ENCODE data around the gene ADCY9.
A peak's percentile ranks its signal among the peaks of the same experiment; 100 is the strongest.

The ADCY9 gene

GRCh38 chr16:3957344-3957980 lies 158.8 kb downstream of the ADCY9 start:
- no peak for DNase-seq (ENCODE audit: low read depth in 1 of 2, low spot score in 1 of 2)
- TF ChIP-seq GABPA (IDR thresholded peaks at IDR 0.05; ENCODE audit: low read depth) = no peak
- TF ChIP-seq, protein P1, sequence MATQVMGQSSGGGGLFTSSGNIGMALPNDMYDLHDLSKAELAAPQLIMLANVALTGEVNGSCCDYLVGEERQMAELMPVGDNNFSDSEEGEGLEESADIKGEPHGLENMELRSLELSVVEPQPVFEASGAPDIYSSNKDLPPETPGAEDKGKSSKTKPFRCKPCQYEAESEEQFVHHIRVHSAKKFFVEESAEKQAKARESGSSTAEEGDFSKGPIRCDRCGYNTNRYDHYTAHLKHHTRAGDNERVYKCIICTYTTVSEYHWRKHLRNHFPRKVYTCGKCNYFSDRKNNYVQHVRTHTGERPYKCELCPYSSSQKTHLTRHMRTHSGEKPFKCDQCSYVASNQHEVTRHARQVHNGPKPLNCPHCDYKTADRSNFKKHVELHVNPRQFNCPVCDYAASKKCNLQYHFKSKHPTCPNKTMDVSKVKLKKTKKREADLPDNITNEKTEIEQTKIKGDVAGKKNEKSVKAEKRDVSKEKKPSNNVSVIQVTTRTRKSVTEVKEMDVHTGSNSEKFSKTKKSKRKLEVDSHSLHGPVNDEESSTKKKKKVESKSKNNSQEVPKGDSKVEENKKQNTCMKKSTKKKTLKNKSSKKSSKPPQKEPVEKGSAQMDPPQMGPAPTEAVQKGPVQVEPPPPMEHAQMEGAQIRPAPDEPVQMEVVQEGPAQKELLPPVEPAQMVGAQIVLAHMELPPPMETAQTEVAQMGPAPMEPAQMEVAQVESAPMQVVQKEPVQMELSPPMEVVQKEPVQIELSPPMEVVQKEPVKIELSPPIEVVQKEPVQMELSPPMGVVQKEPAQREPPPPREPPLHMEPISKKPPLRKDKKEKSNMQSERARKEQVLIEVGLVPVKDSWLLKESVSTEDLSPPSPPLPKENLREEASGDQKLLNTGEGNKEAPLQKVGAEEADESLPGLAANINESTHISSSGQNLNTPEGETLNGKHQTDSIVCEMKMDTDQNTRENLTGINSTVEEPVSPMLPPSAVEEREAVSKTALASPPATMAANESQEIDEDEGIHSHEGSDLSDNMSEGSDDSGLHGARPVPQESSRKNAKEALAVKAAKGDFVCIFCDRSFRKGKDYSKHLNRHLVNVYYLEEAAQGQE (IDR thresholded peaks at IDR 0.05; ENCODE audit: insufficient replicate concordance, low read depth) = no peak
- Histone ChIP-seq H3K27me3 (ENCODE audit: insufficient read depth, poor library complexity, severe bottlenecking) (peaks cover 2% of the 10 kb centered on the region), H3K27ac (replicated peaks) (no peak overlapping the region), H3K4me3 (replicated peaks; ENCODE audit: insufficient read depth, low read length) (no peak overlapping the region)

DNA sequence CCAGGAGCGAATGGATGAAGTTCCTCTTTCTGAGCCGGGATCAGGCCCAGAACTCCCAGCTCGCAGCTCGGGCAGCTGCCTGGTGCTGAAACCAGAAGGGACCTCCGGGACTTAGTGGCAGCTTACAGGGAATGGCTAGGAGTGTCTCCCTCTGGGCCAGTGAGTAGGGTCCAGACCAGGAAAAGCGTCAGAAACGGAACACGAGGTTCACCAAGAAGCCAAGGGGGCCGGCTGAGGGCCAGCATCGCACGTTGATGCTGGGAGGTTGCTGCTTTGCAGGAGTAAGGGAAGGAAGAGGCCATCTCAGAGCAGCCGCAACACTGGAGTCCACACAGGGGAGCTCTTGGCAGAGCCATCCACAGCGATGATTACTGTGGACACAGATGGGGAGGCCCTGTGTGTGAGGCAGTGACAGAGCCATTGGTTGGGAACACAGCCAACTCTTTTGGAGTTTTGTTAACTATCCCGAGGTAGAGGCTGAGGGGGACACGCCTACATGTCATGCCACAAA lies 161.8 kb downstream of the ADCY9 start:
- H3K27me3 ChIP-seq (ENCODE audit: insufficient read depth, poor library complexity, severe bottlenecking) = peaks cover 2% of the 10 kb centered on the region
- peak in 1 of 2 experiments; percentile 23 for DNase-seq (ENCODE audit: low read depth in 1 of 2, low spot score in 1 of 2)

DNA sequence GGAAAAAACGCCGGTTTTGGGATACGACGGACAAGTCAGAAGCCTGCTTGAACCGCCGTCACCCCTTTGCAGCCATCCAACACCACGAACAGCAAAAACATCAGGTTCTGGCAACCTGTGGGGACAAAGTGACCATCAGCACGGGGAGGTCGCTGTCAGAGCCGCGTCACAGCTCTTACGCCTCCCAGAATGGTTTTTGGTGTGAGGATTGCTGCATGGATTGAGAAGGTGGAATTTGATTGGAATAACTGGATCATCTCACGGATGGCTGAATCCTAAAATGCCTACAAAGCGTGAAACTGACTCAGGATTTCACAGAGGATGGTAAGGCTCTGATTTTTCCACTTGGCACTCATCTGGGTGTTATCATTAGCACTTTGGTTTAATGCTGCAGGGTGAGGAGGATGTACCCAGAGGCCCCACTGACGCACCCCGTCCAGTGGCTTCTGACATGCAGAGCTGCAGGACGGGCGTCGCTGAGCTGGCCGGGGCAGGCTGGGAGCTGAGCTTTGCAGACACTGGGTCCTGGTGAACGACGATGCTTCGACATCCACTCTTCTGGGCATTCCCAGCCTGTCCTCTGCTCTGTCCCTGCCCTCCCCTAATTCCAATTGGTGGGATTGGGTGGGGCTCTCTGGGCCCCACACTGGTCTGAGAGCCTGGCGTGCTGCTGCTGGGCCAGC lies 162.4 kb downstream of the ADCY9 start:
- TF ChIP-seq, protein P1 (IDR thresholded peaks at IDR 0.05; ENCODE audit: insufficient replicate concordance, low read depth) = no peak
- no peak for TF ChIP-seq POLR2AphosphoS5 (IDR thresholded peaks at IDR 0.05; ENCODE audit: low read depth)
- TF ChIP-seq GABPA (IDR thresholded peaks at IDR 0.05; ENCODE audit: low read depth) = no peak
- TF ChIP-seq SPI1 (IDR thresholded peaks at IDR 0.05; ENCODE audit: borderline replicate concordance, low read depth) = no peak
- TF ChIP-seq, protein P2, sequence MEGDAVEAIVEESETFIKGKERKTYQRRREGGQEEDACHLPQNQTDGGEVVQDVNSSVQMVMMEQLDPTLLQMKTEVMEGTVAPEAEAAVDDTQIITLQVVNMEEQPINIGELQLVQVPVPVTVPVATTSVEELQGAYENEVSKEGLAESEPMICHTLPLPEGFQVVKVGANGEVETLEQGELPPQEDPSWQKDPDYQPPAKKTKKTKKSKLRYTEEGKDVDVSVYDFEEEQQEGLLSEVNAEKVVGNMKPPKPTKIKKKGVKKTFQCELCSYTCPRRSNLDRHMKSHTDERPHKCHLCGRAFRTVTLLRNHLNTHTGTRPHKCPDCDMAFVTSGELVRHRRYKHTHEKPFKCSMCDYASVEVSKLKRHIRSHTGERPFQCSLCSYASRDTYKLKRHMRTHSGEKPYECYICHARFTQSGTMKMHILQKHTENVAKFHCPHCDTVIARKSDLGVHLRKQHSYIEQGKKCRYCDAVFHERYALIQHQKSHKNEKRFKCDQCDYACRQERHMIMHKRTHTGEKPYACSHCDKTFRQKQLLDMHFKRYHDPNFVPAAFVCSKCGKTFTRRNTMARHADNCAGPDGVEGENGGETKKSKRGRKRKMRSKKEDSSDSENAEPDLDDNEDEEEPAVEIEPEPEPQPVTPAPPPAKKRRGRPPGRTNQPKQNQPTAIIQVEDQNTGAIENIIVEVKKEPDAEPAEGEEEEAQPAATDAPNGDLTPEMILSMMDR (IDR thresholded peaks at IDR 0.05; ENCODE audit: insufficient read depth, low read length) = no peak
- no peak overlapping the region for H3K4me3 ChIP-seq (replicated peaks; ENCODE audit: insufficient read depth, low read length)
- H3K27ac ChIP-seq (replicated peaks) = no peak overlapping the region
- no peak for DNase-seq (ENCODE audit: low read depth in 1 of 2, low spot score in 1 of 2)
- H3K27me3 ChIP-seq (ENCODE audit: insufficient read depth, poor library complexity, severe bottlenecking) = peaks cover 2% of the 10 kb centered on the region

More for the DNA sequence above, 161.8 kb downstream of the ADCY9 start:
- Histone ChIP-seq H3K27ac (replicated peaks) (no peak overlapping the region), H3K4me3 (replicated peaks; ENCODE audit: insufficient read depth, low read length) (no peak overlapping the region)
- TF ChIP-seq SPI1 (IDR thresholded peaks at IDR 0.05; ENCODE audit: borderline replicate concordance, low read depth) = no peak
- TF ChIP-seq, protein P1 (IDR thresholded peaks at IDR 0.05; ENCODE audit: insufficient replicate concordance, low read depth) = no peak
- no peak for TF ChIP-seq POLR2AphosphoS5 (IDR thresholded peaks at IDR 0.05; ENCODE audit: low read depth)
- TF ChIP-seq, protein P2 (IDR thresholded peaks at IDR 0.05; ENCODE audit: insufficient read depth, low read length) = no peak
